Loucy (cell line): Measurements from ENCODE around the gene BMP3.

Experiments used
- CTCF ChIP-seq: fragments of 200-600 bp; sonication (generic); conservative IDR thresholded peaks from 2 replicates; pipeline ENCODE4 v1.5.1; 2014; ENCODE audit warnings: mild to moderate bottlenecking, antibody characterized with exemption, low read length
- EZH2phosphoT487 ChIP-seq: fragments of 200-600 bp; IDR thresholded peaks from 2 replicates; pipeline ENCODE4 v1.6.1; 2018; ENCODE audit warnings: antibody characterized with exemption, mild to moderate bottlenecking, moderate library complexity, borderline replicate concordance

DNA sequence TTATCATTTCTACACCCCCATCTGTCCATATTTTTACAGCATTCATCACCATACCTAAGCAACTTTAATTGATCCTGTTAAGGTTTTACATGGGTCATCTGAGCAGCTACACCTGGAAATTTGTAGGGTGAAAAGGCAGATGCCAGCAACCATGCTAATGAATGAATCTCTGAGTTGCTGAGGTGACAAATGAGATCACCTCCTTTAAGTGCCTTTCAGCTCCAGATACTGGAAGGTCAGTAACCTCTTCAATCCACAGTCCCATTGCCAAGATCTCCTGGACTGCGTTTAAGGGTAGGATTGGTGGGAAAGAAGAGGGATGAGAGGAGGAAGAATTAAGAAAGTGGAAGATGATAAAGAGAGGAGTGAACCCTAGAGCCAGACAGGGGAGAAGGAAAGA lies 8.5 kb upstream of the BMP3 start:
- TF ChIP-seq CTCF (no peak), EZH2phosphoT487 (no peak)
